Brain microvascular endothelial cell (primary cell): Measurements from ENCODE around the gene FBN2.
"Not testable (repeated sequence)": the region's sequence is repeated elsewhere in the genome, so short reads cannot be mapped to it uniquely, and the experiment has no call there.

ENCODE experiments used
- DNase-seq: peaks from one replicate; pipeline ENCODE4 v3.0.0-alpha.2; 2020
- H3K27ac ChIP-seq: fragments of 250-450 bp; sonication (Bioruptor Pico); 2 replicates; pipeline ENCODE4 v1.5.1; 2020; ENCODE audit warnings: mild to moderate bottlenecking, moderate library complexity
- H3K27me3 ChIP-seq: fragments of 250-450 bp; sonication (Bioruptor Pico); replicated peaks from 2 replicates; pipeline ENCODE4 v1.5.1; 2020; ENCODE audit warnings: mild to moderate bottlenecking
- H3K36me3 ChIP-seq: fragments of 250-450 bp; sonication (Bioruptor Pico); replicated peaks from 2 replicates; pipeline ENCODE4 v1.5.1; 2020; ENCODE audit warnings: mild to moderate bottlenecking
- H3K4me3 ChIP-seq: 2 replicates; pipeline ENCODE4 v1.5.1; 2011; ENCODE audit warnings: low read depth, mild to moderate bottlenecking, control low read depth, low read length, moderate library complexity
- CTCF ChIP-seq: IDR thresholded peaks from 2 replicates; pipeline ENCODE4 v1.5.1; 2011; ENCODE audit warnings: low read depth, mild to moderate bottlenecking, moderate library complexity, low read length, control low read depth, inconsistent platforms; ENCODE audit errors: missing control alignments
- in situ Hi-C: cut with HindIII; loops from 2 replicates; pipeline ENCODE4 v1.10.0; 2017; ENCODE audit warnings: low sequenced_read_pairs, low pct_ligation_motif_present

Gene FBN2

DNA sequence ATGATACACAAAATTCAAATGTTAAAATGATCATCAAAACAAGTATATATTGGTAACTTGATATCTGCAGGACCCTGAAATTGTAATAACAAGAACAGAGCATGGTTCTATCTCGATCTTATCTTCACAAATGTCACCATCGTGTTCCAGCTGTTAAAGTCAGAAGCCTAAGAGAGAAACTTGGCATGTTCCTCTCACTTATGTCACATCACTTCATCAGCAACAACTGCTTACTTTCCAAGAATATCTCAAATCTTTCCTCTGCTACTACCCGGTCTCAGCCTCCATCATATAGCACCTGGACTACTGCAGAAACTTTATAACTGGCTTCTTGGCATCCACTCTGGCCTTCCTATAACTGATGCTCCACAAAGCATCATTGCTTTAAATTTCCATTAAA is 84.9 kb downstream of the FBN2 start:
- Histone ChIP-seq H3K27ac (no peak overlapping the region), H3K4me3 (no peak overlapping the region), H3K27me3 (no peaks in the 10 kb centered on the region), H3K36me3 (no peaks in the 10 kb centered on the region)
- DNase-seq, result no peak
- in situ Hi-C loops, result no loop called here
- no peak for TF ChIP-seq CTCF

DNA sequence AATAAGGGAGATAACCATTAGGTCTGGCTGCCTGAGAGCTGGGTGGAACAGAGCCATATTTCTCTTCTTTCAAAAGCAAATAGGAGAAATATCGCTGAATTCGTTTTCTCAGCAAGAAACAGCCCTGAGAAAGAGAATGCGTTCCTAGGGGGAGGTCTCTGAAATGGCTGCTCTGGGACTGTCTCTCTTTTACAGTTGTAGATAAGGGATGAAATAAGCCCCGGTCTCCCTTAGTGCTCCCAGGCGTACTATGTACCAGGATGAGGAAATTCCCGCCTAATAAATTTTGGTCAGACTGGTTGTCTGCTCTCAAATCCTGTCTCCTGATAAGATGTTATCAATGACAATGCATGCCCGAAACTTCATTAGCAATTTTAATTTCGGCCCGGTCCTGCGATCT is 90.8 kb downstream of the FBN2 start:
- H3K4me3 ChIP-seq, in situ Hi-C loops, H3K36me3 ChIP-seq, H3K27ac ChIP-seq, DNase-seq, H3K27me3 ChIP-seq: not testable (repeated sequence)

DNA sequence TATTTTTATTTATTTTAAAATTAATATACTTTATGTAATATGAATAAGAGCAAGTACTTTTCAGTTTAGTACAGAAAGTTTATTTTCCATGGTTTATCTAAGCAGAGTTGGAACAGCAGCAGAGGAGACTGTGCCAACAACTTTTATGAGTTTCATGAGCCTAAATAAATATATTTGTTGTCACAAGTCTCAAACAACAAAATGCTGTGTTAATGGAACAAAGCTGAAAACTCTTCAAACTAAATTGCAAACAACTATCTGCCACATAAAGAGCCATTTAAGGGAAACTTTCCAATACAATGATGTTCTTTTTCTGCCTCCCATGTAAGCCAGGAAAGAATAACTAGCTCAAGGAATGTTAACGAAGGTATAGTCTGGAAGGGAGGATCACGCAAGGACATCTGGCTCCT is 96.1 kb downstream of the FBN2 start:
- Histone ChIP-seq H3K36me3 (no peaks in the 10 kb centered on the region), H3K27ac (no peak overlapping the region), H3K4me3 (no peak overlapping the region), H3K27me3 (no peaks in the 10 kb centered on the region)
- DNase-seq, result no peak
- TF ChIP-seq CTCF, result no peak
- in situ Hi-C loops, result no loop called here

- in situ Hi-C loops, result no loop called here
- Histone ChIP-seq H3K27me3 (no peaks in the 10 kb centered on the region), H3K36me3 (no peaks in the 10 kb centered on the region), H3K27ac (no peak overlapping the region), H3K4me3 (no peak overlapping the region)
- TF ChIP-seq CTCF, result no peak
- DNase-seq, result no peak
Measured at GRCh38 chr5:128441165-128441564, 96.9 kb downstream of the FBN2 start.

GRCh38 chr5:128436749-128437188 is 101.3 kb downstream of the FBN2 start:
- TF ChIP-seq CTCF, result no peak
- Histone ChIP-seq H3K36me3 (no peaks in the 10 kb centered on the region), H3K4me3 (no peak overlapping the region), H3K27ac (peak overlapping the region; percentile 56), H3K27me3 (no peaks in the 10 kb centered on the region)
- DNase-seq, result peak; percentile 96
- in situ Hi-C loops, result no loop called here

GRCh38 chr5:128435861-128436260 is 102.2 kb downstream of the FBN2 start:
- no peaks in the 10 kb centered on the region for H3K36me3 ChIP-seq
- no peak overlapping the region for H3K27ac ChIP-seq
- no peak overlapping the region for H3K4me3 ChIP-seq
- no peaks in the 10 kb centered on the region for H3K27me3 ChIP-seq
- in situ Hi-C loops, result no loop called here
- TF ChIP-seq CTCF, result no peak
- no peak for DNase-seq
